NCI-H1105 treated with DMSO at 0.1 percent for 48 hours (cell line): ENCODE measurements around the gene OOSP3.
A peak's percentile ranks its signal among the peaks of the same experiment; 100 is the strongest.
"Not testable (repeated sequence)": the region's sequence is repeated elsewhere in the genome, so short reads cannot be mapped to it uniquely, and the experiment has no call there.

Experiments
- DNase-seq: peaks from one replicate; lab custom pipeline; 2025; lab: John Stamatoyannopoulos, UW

OOSP3 gene

DNA sequence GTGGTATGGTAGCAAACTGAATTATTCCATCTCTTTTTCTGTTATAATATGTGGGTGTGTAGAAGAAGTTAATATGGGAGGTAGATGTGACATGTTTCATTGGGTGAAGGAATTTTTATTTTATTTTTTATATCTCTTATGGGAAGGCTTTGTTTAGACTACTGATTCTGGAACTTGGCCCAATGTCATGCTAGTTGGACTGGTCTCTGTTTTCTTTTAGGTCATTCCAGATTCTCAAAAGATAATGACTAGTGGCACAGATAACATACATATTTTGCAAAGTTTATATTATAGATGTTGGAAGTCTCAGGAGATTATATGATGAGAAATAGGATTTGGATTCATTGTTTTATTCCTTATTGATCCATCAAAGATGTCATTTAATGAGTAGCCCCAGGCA is 1.3 kb upstream of the OOSP3 start:
- DNase-seq, result no peak

DNA sequence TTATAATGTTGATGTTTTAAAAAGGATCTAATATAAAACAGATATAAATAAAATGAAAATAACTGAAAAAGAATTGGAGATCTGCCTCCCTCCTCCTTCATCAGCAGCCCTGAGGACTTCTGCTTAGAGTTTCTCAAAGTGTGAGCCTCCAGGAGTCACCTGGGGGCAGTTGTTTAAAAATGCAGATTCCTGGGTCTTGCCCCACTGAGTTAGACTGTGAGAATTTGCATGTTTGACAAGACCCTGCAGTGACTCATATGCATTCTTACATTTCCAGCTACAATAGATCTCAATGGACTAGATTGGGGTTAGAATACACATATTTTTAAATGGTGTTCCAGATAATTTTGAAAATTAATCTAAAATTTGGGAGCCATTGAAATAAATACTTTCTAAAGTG is 798 bp upstream of the OOSP3 start:
- DNase-seq, result no peak

DNA sequence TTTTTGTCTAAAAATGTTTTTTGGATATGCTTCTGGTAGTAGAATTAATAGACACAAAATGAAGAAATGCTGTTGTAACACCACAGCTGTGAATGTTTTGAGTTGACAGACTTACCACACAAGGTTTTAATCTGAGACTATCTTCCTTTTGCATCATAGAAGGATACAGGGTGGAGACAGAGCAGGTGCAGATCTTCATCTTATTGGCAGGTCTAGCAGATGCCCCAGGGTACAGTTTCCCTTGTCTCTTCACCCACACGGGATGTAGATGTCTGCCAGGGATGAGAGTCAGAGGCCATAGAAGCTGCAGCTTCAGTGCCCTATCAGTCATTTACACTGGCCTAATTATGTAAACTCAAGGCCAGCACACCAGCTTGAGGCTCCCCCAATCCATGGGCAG is 985 bp downstream of the OOSP3 start:
- DNase-seq, result no peak

DNA sequence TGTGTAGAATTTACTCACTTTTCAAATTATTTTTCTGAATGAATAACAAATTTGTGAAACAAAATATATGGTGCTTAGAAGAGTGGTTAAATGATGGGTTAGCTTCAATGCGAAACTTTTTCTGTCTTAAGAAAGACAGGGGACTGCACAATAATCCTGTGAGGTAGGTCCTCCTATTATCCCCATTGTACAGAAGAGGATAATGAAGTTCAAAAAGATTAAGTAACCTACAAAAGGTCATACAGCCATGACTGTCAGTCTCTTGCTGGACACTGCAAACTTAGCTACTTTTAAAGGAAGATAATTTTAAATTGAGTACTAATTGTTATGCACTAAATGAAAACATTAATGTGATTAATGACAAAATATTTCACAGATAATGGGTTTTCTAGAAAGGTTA is 5.0 kb downstream of the OOSP3 start:
- DNase-seq, result no peak

DNA sequence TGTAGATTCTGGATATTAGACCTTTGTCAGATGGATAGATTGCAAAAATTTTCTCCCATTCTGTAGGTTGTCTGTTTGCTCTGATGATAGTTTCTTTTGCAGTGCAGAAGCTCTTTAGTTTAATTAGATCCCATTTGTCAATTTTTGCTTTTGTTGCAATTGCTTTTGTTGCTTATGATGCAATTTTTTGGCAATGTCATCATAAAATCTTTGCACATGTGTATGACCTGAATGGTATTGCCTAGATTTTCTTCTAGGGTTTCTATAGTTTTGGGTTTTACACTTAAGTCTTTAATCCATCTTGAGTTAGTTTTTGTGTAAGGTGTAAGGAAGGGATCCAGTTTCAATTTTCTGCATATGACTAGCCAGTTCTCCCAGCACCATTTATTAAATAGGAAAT is 8.6 kb downstream of the OOSP3 start:
- DNase-seq, result not testable (repeated sequence)

DNA sequence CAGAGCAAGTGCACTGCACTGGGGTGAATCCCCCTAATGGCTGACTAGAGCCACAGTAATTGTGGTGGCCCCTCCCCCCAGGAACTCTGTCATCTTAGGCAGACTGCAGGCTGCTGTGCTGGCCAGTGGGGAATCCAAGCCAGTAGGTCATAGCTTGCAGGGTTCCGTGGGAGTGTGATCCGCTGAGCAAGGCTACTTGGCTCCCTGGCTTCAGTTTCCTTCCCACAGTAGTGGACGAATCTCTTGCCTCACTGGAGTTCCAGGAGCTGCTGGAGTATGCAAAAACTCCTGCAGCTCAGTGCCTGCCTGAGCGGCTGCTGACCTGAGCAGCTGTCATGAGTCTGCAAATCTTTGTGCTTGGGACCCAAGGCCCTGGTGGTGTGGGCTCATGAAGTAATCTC is 13.2 kb downstream of the OOSP3 start:
- no peak for DNase-seq

DNA sequence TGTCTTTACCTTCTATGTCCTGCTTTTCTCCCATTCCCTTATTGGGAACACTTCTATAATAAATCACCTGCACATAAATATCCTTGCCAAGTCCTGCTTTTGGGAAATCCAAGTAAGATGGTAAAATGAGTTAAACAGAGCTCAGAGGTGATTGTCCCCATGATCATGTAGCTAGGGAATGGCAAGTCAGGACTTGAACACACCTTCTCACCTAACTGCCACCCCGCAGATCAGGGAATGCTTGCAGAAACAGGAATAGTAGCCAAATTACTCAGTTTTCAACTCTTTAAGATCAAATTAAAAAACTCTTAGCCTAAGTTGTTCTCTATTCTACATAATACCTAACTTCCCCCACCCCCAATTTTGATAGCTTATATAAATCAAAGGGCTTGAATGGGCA is 16.0 kb downstream of the OOSP3 start:
- DNase-seq, result no peak

DNA sequence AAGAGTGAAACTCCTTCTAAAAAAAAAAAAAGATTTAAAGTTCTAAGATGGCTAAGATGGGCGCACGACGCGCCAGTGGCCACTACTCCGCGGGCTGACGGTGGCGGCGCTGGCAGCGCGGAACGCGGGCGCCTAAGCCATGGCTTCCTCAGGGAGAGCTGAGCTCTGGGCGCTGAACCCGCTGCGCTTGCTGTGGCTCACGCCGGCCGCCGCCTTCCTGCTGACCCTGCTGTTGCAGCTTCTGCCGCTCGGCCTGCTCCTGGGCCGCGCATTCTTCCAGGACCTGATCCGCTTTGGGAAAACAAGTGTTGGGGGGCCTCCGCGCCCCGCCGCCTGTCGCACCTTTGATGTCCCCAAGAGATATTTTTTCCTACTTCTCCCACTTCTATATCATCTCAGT is 19.5 kb downstream of the OOSP3 start:
- no peak for DNase-seq

DNA sequence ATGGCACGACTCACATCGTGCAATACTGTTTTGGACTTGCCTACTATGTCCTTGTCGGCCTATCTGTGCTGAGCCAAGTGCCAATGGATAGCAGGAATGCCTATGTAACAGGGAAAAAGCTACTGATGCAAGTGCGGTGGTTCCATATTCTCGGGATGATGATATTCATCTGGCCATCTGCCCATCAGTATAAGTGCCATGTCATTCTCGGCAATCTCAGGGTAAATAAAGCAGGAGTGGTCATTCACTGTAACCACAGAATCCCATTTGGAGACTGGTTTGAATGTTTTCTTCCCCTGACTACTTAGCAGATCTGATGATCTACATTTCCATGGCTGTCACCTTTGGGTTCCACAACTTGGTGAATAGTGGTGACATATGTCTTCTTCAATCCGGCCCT is 20.1 kb downstream of the OOSP3 start:
- DNase-seq, result no peak

DNA sequence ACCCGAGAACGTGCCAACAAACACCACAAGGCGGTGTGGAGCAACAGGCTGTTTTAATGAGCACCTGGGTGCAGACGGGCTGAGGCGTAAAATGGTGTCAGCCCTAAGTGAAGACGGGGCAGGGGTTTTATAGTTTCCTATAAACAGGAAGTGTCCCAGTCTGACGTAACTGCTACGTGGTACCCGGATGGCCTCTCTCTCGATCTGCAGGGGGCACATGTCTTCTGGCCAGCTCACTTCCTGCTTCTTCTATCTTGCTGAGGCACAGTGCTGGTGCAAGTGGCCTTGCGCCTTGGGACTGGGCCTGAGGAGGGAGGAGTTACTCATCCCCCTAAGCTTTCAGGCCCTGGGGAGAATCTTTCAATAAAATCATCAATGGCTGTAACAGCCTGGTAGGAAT is 20.9 kb downstream of the OOSP3 start:
- no peak for DNase-seq

DNA sequence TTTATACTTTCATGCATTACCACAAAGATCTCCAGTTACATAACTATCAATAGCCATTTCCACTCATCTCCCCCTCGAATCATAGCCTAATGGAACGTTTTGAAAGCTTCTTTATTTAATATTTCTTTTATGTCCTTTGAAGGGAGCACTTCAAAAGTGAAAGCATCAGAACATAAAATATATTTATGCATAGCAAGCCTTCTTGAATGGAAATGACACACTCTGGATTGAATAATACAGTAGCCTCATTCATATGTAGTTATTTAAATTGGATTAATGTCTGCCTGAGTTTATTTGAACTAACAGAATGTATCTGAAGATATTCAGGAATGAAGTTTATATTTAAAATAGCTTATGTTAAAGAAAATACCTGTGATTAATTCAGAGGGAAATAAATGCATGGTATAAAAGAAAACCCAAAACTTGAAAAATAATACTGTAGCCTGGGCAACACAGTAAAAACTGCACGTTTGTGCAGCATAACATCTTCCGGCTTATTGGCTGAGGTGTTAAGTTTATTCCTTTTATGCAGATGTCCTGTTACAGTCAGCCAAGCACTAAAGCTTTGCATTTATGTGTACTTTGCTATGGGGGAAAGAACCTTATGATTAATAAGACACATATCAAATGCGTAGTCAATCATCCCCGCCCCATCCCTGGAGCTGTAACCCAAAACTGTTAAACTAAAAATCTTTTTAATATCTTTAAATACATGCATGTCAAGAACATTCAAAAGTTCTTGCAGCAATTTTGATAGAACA is 22.0 kb downstream of the OOSP3 start:
- no peak for DNase-seq

DNA sequence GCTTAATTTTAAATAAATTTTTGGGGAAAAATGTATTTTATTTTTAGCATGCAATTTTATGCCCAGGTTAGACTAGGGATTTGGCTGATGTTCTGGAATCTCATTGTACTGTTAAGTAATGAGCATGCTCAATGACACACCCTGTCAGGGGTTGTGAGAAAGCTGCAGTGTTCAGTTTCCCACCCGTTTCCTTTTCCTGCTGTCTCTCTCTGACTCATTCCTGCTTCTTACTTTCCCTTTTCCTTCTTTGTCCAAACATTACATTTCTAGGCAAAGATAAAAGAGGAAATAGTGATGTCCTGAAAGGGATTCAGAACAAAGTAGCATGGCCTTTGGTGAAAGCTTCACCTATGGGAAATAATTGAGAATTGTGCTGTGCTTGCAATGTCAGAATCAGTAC is 22.7 kb downstream of the OOSP3 start:
- DNase-seq, result no peak

DNA sequence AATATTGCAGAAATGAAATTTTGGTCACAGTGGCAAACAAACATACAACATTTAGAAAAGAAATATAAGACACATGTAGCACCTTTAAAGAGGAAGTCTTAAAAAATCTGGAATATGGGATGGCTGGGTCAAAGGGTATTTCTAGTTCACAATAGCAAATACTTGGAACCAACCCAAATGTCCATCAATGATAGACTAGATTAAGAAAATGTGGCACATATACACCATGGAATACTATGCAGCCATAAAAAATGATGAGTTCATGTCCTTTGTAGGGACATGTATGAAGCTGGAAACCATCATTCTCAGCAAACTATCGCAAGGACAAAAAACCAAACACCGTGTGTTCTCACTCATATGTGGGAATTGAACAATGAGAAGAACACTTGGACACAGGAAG is 25.0 kb downstream of the OOSP3 start:
- not testable (repeated sequence) for DNase-seq

DNA sequence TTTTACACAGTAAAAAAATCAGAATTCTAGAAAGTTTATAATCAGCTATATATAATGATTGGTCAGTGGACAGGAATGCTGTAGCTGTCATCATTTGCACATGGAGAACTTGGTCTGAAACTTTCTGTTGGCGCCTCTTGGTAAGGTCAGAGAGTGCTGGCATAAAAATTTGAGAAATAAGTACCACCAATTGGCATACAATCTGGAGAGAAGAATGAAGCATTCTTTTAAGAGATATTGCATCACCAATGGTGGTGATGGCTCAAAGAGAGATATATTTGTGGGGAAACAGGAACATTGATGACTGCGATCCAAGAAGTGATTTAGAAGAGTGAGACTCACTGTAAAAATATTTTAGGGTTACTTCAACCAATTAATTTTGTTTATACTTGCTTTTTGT is 39.9 kb downstream of the OOSP3 start:
- no peak for DNase-seq

DNA sequence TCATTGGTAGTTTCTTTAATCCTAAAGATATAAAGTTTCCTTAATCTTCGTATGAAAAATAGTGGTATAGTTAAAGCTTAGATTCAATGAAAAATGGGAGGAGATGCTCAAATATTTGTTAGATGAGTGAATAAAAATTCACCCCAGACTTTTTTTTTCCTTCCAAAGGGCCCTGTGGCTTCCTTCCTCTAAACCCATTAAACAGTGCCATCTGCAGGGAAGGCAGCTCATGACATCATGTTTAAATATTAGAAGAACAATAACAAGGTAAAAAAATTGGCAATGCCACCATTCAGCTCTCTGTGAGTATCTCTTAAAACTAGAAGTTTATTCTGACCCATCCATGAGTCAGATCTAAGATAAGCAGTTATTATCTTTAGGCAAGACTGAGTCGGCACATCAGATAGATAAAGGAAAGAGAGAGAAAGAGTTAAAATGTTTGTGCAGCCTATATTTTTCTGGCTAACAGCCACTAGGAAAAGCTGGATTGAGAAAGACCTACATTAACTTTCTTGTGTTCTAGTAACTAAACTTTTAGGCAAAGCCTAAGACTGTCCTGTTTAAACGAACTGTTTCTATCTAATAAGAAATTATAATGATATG is 40.5 kb downstream of the OOSP3 start:
- peak; percentile 1 for DNase-seq

DNA sequence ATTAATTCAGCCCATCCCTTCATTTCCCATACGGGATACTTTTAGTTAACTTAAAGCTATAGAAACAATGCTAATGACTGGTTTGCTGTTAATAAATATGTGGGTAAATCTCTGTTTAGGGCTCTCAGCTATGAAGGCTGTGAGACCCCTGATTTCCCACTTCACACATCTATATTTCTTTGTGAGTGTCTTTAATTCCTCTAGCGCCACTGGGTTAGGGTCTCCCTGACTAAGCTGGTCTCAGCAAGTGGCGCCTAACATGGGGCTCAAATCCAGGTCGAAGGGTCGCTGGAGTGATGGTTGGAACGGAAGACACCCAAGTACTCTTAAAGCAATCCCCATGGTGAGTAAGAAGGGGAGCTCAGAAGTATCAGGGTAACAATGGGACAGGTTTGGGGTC is 45.2 kb downstream of the OOSP3 start:
- no peak for DNase-seq

DNA sequence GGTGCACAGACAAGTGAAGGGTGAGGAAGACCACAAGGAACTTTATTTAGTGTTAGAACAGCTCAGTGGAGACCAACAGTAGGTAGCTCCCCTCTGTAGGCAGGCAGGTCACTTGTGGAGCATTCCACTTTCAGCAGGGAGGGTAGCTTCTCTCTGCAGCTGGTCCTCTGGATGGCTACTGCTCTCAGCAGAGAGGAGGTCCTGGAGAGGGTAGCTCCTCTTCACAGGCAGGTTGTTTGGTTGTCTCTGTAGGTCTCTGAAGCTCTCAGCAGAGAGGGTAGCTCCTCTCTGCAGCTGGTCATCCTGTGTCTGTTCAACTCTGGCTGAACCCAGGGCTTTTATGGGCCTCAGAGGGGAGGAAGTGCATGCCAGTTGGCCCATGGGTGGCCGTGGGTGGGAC is 53.1 kb downstream of the OOSP3 start:
- no peak for DNase-seq

DNA sequence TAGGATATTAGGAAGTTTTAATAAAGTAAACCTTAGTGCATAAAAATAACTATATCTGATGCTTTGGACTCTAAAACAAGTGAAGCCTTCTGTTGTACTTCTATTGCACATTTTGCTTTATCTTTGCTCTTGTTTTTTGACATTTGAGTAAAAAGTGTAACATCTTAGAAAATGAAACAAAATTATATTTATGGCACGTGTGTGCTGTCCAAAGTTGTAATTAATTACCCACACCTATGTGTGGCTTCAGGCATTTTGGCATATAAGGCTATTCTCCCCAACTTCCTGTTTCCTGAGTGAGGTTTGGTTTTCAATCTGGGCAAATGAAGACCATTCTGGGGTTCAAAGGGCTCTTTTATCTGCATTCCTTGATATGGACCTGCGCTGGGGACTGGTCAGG is 59.5 kb downstream of the OOSP3 start, which contains the start of gene OOSP1:
TSS of gene OOSP1 (plus strand) at position 301 of the 400 bp plus-strand sequence. CDS start at position 324, 23 bp downstream.
- DNase-seq, result no peak

DNA sequence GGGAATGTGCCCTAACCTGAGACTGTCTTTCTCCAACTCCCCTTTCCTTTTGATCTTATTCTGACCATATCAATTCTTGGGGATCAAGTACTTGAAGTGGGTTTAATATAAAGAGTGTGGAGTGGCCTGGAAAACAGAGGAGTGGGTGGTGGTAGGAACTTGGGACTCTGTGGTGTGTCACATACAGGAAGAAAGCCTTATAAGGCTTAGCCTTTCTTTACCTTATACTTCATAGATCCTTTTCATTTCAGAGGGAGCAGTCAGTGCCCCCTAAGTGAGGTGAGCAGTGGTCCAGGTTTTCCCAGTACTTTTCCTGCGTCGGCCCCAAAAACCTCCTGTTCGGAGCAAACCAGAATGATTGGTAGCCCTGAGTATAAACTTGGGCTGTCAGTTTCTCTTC is 60.1 kb downstream of the OOSP3 start:
- no peak for DNase-seq

DNA sequence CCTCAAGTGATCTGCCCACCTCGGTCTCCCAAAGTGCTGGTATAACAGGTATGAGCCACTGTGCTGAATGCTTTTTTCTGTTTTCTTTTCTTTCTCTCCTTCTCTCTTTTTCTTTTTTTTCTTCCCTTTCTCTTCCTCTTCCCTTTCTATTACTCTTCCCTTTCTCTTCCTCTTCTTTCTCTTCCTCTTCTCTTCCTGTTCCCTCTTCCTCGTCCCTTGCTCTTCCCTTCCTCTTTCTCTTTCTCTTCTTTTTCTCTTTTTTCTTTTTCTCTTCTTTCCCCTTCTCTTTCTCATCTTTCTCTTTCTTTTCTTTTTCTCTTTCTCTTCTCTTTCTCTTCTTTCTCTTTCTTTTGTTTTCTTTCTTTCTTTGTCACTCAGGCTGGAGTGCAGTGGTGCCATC is 60.9 kb downstream of the OOSP3 start:
- no peak for DNase-seq

DNA sequence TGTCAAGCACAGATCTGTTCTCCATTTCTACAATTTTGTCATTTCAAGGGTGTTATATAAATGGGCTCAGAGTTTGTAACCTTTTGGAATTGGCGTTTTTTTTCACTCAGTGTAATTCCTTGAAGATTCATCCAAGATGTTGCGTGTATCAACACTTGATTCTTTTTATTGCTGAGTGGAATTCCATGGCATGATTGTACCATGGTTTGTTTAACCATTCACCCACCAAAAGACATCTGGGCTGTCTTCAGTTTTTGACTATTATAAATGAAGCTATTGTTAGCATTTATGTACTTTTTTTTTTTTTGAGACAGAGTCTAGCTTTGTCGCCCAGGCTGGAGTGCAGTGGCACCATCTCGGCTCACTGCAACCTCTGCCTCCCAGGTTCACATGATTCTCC is 62.5 kb downstream of the OOSP3 start:
- DNase-seq, result no peak

DNA sequence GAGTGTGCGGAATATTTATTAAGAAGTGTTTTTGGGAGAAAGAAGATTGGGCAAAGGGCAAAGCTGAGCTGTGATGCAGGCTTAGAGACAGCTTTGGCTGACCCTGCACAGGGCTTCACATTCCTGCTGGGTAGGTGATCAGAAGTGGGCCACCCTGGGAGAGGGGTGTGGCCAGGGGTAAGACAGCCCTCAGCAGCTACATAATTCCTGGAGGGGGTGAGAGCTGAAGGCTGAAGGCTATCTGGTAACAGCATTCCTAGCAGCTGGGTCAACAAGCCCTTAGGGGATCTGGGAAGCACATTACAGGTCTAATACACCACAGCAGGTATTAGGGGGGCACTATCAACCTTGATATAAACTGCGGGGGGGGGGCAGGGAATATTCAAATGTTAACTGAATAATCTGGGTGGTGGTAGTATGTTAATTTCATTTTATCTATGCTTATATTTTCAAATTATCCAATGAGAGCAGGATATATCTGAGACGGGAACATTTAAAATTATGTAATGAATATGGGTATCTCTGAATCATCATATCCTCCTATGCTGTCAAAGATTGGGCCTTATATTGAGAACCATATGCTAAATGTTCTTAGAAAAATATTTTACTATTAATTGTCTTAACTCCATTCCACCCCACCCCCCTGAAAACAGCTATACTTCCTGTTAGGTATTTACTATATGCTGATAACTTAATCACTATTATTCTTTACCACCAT is 65.6 kb downstream of the OOSP3 start:
- no peak for DNase-seq

DNA sequence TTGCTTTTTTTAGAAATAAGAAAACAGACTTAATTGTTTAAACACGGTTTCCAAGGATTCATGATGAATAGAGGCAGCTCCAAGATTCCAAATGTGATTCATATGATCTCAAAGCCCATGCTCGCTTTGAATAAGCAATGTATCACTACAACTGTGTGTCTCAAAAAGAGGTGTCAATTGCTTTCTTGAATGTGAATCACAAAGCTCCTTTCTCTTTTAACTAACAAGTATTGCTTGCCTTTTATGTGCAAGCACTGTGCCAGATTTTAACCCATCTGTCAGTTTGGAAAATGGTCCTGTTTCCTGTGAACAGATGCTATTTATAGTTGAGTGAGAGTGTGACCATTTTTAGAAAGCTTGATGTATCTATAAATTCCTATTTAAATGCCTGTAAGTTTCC is 66.1 kb downstream of the OOSP3 start:
- DNase-seq, result no peak
